ENCODE data around the gene E2F2. TPM values are rescaled to one million over a fixed set of nuclear protein-coding genes. Genes with fewer than 3 reads are reported as not detected.

Gene E2F2
- total RNA-seq, 2 donors from 2014 or later = 0.14 to 0.35 TPM

DNA sequence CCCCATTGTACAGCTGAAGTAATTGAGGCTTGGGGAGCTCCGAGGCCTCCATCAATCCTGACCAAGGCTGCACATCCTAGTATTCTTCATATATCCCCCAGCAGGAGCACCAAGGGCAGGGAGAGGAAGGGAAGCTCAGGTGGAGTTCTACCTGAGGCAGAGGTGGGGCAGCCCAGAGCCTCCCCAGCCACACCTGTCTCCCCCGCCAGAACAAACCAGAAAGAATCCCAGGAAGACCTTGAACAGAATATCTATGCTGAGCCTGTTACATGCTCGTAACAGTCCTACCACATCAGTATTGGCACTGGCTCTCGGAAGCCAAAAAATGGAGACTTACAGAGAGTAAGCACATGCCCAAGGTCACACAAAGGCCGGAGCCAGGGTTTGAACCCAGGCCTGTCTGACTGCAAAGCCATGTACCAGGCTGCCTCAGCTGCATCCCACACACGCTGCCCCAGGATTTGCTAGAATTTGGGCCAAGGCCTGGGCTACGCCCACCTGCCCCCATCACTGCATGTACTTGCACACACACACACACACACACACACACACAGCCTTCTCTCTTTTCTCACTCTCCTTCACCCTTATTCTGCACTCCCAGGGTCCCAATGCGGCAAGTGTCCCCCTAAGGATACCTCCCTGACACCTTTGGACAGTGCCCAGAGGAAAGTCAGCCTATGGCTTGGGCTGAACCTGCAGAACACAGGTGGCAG, 4.5 kb downstream of the E2F2 start:
- H3K9me3 ChIP-seq = no peaks in the 10 kb centered on the region
- ATAC-seq (ENCODE audit: insufficient number of reproducible peaks, low FRiP score, low read depth) = no peak
- H3K4me1 ChIP-seq (ENCODE audit: control insufficient read depth in 1 of 2, low read depth in 2 of 2) = peaks cover 8 to 21% of the 10 kb centered on the region in 2 donors
- no peaks in the 10 kb centered on the region for H3K36me3 ChIP-seq
- no peak for TF ChIP-seq CTCF (IDR thresholded peaks at IDR 0.05)
- no peaks in the 10 kb centered on the region for H3K27me3 ChIP-seq (replicated peaks; ENCODE audit: insufficient read depth)
- no peak for DNase-seq (ENCODE audit: low spot score)
- H3K27ac ChIP-seq = no peak overlapping the region
- H3K4me3 ChIP-seq = no peak overlapping the region

DNA sequence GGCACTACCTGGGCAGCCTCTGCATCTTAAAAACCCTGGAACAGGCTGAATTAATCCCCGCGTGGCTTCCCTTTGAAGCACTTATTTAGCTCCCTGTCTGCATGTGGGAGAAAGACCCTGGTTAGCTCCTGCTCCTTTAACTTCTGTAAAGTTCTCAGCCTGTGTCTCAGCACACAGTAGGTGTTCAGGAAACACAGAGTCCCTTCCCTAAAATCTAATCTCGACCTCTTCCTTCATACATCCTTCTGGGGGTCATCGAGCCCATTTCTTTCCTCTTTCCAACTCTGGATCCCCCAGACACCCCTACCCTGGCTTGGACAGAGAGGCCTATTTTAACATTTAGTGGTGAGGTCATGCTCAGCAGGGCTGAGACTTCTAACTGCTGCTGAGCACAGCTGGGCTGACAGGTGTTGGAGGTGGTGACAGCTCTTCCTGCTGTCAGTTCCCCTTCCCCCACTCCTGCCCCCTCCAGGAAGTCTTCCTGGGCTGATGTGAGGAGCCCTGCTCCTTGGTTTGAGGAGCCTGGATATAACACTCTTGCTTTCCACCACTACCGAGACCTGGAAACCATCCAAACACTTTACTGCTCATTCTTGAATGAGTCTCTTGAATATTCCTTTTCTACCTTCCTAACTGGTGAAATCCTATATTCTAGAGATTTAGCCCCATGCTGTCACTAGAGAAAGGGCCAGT, 5.3 kb downstream of the E2F2 start:
- Histone ChIP-seq H3K4me3 (no peak overlapping the region), H3K27me3 (replicated peaks; ENCODE audit: insufficient read depth) (no peaks in the 10 kb centered on the region), H3K36me3 (no peaks in the 10 kb centered on the region), H3K4me1 (ENCODE audit: control insufficient read depth in 1 of 2, low read depth in 2 of 2) (peaks cover 4 to 16% of the 10 kb centered on the region in 2 donors), H3K27ac (no peak overlapping the region), H3K9me3 (no peaks in the 10 kb centered on the region)
- no peak for ATAC-seq (ENCODE audit: insufficient number of reproducible peaks, low FRiP score, low read depth)
- TF ChIP-seq CTCF (IDR thresholded peaks at IDR 0.05) = no peak
- DNase-seq (ENCODE audit: low spot score) = no peak

- H3K27ac ChIP-seq = no peak overlapping the region
- H3K9me3 ChIP-seq = no peaks in the 10 kb centered on the region
- DNase-seq (ENCODE audit: low spot score) (no peak), ATAC-seq (ENCODE audit: insufficient number of reproducible peaks, low FRiP score, low read depth) (no peak)
- H3K4me3 ChIP-seq = no peak overlapping the region
- TF ChIP-seq CTCF (IDR thresholded peaks at IDR 0.05) = no peak
- H3K27me3 ChIP-seq (replicated peaks; ENCODE audit: insufficient read depth) = no peaks in the 10 kb centered on the region
- H3K36me3 ChIP-seq = no peaks in the 10 kb centered on the region
- H3K4me1 ChIP-seq (ENCODE audit: control insufficient read depth in 1 of 2, low read depth in 2 of 2) = peaks cover 0 to 10% of the 10 kb centered on the region in 2 donors
Observed at GRCh38 chr1:23524716-23525401, 6.2 kb downstream of the E2F2 start.

- no peaks in the 10 kb centered on the region for H3K9me3 ChIP-seq
- H3K4me3 ChIP-seq = no peak overlapping the region
- no peaks in the 10 kb centered on the region for H3K36me3 ChIP-seq
- H3K27me3 ChIP-seq (replicated peaks; ENCODE audit: insufficient read depth) = no peaks in the 10 kb centered on the region
- DNase-seq (ENCODE audit: low spot score) (no peak), ATAC-seq (ENCODE audit: insufficient number of reproducible peaks, low FRiP score, low read depth) (peak; percentile 9)
- H3K4me1 ChIP-seq (ENCODE audit: control insufficient read depth in 1 of 2, low read depth in 2 of 2) = peaks cover 0 to 10% of the 10 kb centered on the region in 2 donors
- H3K27ac ChIP-seq = no peak overlapping the region
- TF ChIP-seq CTCF (IDR thresholded peaks at IDR 0.05) = no peak
Observed at GRCh38 chr1:23524163-23524562, 6.9 kb downstream of the E2F2 start.

Measured in thoracic aorta (tissue), 2 donors.